OCI-LY7 (cell line): ENCODE measurements around the gene C6orf141.

ENCODE experiments used
- CTCF ChIP-seq: fragments of 200-600 bp; sonication (generic); conservative IDR thresholded peaks from 2 replicates; pipeline ENCODE4 v1.5.1; 2014; ENCODE audit warnings: mild to moderate bottlenecking, antibody characterized with exemption, low read length, moderate library complexity, mixed read lengths
- EZH2phosphoT487 ChIP-seq: fragments of 200-600 bp; sonication (generic); IDR thresholded peaks from 2 replicates; pipeline ENCODE4 v1.6.1; 2018; ENCODE audit warnings: low read depth, borderline replicate concordance, mild to moderate bottlenecking, mixed run types, antibody characterized with exemption, low read length, moderate library complexity, mixed read lengths

- TF ChIP-seq CTCF (no peak), EZH2phosphoT487 (no peak)
Observed at GRCh38 chr6:49550492-49551077, at the start of gene C6orf141.
